HL-60 (cell line): ENCODE measurements around the gene DNAJA4.

Source experiments
- DNase-seq, 2 experiments: peaks; one replicate each; pipeline ENCODE4 v3.0.0-alpha.2; 2010 to 2020; ENCODE audit warnings: low read depth in 1 of 2, low spot score in 1 of 2
- H3K27ac ChIP-seq: fragments of 250-450 bp; sonication (Bioruptor Pico); replicated peaks from 2 replicates; pipeline ENCODE4 v1.5.1; 2020; ENCODE audit warnings: mild to moderate bottlenecking, moderate library complexity
- H3K27me3 ChIP-seq: fragments of 250-450 bp; sonication (Bioruptor Pico); 2 replicates; pipeline ENCODE4 v1.5.1; 2021; ENCODE audit warnings: mild to moderate bottlenecking, moderate library complexity; ENCODE audit not compliant: insufficient read depth, poor library complexity, severe bottlenecking
- H3K4me3 ChIP-seq: replicated peaks from 2 replicates; pipeline ENCODE4 v1.5.1; 2011; ENCODE audit warnings: mild to moderate bottlenecking, control low read depth, low read length; ENCODE audit not compliant: insufficient read depth
- GABPA ChIP-seq: IDR thresholded peaks from 2 replicates; pipeline ENCODE4 v1.6.1; 2012; ENCODE audit warnings: low read depth
- POLR2AphosphoS5 ChIP-seq: IDR thresholded peaks from 2 replicates; pipeline ENCODE4 v1.6.1; 2012; ENCODE audit warnings: low read depth
- REST ChIP-seq: IDR thresholded peaks from 2 replicates; pipeline ENCODE4 v1.6.1; 2012; ENCODE audit warnings: low read depth; ENCODE audit not compliant: insufficient replicate concordance
- SPI1 ChIP-seq: IDR thresholded peaks from 2 replicates; pipeline ENCODE4 v1.6.1; 2012; ENCODE audit warnings: low read depth, mild to moderate bottlenecking, borderline replicate concordance
- TF ChIP-seq, protein P1 (sequence below): IDR thresholded peaks from one replicate; pipeline ENCODE4 v1.5.1; 2011; ENCODE audit warnings: low read length, control low read depth, inconsistent platforms; ENCODE audit not compliant: insufficient read depth

Gene DNAJA4

DNA sequence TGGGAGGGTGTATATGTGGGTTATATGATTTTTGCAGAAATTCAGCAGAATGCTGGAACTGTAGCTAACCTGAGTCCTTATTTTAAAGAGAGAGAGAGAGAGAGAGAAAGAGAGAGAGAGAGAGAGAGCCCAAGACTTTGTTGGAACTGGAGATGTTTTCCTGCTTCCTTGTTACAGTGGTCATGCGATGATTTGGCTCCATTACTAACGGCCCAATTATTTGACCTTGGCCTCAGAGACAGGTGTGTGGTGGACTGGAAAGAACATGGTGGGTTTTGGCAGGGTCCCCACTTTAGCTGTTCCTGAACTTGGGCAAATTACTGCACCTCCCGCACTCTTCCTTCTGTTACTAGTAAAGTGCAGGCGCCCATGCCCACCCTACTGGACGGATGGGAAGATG, 15.2 kb upstream of the DNAJA4 start:
- Histone ChIP-seq H3K27ac (no peak overlapping the region), H3K4me3 (no peak overlapping the region)
- no peak for DNase-seq

GRCh38 chr15:78251136-78251535, 13.2 kb upstream of the DNAJA4 start:
- Histone ChIP-seq H3K27ac (no peak overlapping the region), H3K27me3 (no peaks in the 10 kb centered on the region)

More for the DNA sequence above, 15.2 kb upstream of the DNAJA4 start:
- TF ChIP-seq SPI1 (no peak), REST (no peak), POLR2AphosphoS5 (no peak)
- no peaks in the 10 kb centered on the region for H3K27me3 ChIP-seq

DNA sequence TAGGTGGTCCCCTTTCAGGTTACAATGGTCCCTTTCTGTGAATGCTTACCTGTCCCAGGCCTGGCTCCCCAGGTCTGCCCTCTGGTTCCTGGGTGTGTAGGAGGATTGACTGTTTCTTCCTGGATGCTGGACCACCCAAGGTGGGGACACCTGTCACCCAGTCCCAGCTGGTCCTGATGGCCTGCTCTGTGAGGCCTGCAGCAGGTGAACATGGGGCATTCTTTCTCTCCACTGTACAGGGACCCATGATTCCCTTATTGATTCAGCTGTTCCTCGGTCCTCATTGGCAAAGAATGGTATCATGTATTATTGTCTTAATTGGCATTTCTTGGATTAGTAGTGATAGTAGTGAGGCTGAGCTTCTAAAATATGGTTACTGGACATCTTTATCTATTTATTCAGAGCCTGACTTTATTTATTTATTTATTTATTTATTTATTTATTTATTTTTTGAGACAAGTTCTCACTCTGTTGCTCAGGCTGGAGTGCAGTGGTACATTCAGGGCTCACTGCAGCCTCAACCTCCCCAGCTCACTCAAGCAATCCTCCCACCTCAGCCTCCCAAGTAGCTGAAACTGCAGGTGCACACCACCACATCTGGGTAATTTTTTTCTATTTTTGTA, 8.8 kb upstream of the DNAJA4 start:
- Histone ChIP-seq H3K4me3 (no peak overlapping the region), H3K27ac (no peak overlapping the region), H3K27me3 (no peaks in the 10 kb centered on the region)
- TF ChIP-seq GABPA: no peak
- TF ChIP-seq SPI1: no peak
- TF ChIP-seq, protein P1, sequence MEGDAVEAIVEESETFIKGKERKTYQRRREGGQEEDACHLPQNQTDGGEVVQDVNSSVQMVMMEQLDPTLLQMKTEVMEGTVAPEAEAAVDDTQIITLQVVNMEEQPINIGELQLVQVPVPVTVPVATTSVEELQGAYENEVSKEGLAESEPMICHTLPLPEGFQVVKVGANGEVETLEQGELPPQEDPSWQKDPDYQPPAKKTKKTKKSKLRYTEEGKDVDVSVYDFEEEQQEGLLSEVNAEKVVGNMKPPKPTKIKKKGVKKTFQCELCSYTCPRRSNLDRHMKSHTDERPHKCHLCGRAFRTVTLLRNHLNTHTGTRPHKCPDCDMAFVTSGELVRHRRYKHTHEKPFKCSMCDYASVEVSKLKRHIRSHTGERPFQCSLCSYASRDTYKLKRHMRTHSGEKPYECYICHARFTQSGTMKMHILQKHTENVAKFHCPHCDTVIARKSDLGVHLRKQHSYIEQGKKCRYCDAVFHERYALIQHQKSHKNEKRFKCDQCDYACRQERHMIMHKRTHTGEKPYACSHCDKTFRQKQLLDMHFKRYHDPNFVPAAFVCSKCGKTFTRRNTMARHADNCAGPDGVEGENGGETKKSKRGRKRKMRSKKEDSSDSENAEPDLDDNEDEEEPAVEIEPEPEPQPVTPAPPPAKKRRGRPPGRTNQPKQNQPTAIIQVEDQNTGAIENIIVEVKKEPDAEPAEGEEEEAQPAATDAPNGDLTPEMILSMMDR: no peak
- no peak for TF ChIP-seq REST
- TF ChIP-seq POLR2AphosphoS5: no peak
- no peak for DNase-seq

More at GRCh38 chr15:78251136-78251535, 13.2 kb upstream of the DNAJA4 start:
- H3K4me3 ChIP-seq: no peak overlapping the region
- TF ChIP-seq SPI1 (no peak), POLR2AphosphoS5 (no peak), REST (no peak), GABPA (no peak)
- TF ChIP-seq, protein P1: no peak
- DNase-seq: no peak
